ENCODE measurements around the gene MAST3. TPM values are rescaled to one million over a fixed set of nuclear protein-coding genes. Genes with fewer than 3 reads are reported as not detected.

The MAST3 gene
- total and polyA plus RNA-seq, 2 of the 8 experiments (the other 6 are each of a cell fraction or from before 2014, with no cell fraction given) = 3.4 to 9.0 TPM

GRCh38 chr19:18190278-18190677 lies 92.7 kb downstream of the MAST3 start:
- CTCF ChIA-PET (ENCODE audit: partially characterized antibody) = interaction anchor here (0.9 to 2.0 kb wide), 3 partner anchors 42 to 89 kb away, joined by 4 to 9 read pairs (median 4); no protein-coding TSS in a partner anchor
- H2AK5ac ChIP-seq (ENCODE audit: low read depth, low read length) = no peak overlapping the region
- WGBS, 2 experiments (ENCODE audit: extremely low coverage in 1 of 2, insufficient coverage in 1 of 2, insufficient read length in 1 of 2, insufficient replicate concordance in 2 of 2, low coverage in 1 of 2, low lambda C conversion rate in 2 of 2, missing lambda C conversion rate in 1 of 2) = 90% methylated on average over 4 of the region's 4 CpGs; no CpG with 5 or more reads in 1 of the 2 experiments
- H4K20me1 ChIP-seq (replicated peaks in 1 of 2; ENCODE audit: control insufficient read depth in 1 of 2, insufficient read depth in 2 of 2, low read length in 2 of 2) = peaks cover 3 to 12% of the 10 kb centered on the region in 2 experiments
- peaks cover 10% of the 10 kb centered on the region for H3K23me2 ChIP-seq (ENCODE audit: low read depth, low read length)
- H3K4me3 ChIP-seq (ENCODE audit: extremely low read depth in 1 of 4, insufficient read depth in 2 of 4, low read depth in 3 of 4, low read length in 4 of 4) = no peak overlapping the region
- peaks cover 6% of the 10 kb centered on the region; the same call in 1 of the 2 replicates for H3K79me1 ChIP-seq (ENCODE audit: low read depth, low read length)
- H2BK5ac ChIP-seq (ENCODE audit: low read depth, low read length) = no peak overlapping the region
- H3K18ac ChIP-seq (ENCODE audit: extremely low read depth, low read length) = no peak overlapping the region
- H2AFZ ChIP-seq (ENCODE audit: low read length) = no peak overlapping the region
- H3K9me3 ChIP-seq (ENCODE audit: insufficient read depth in 2 of 2, low read depth in 1 of 2, low read length in 1 of 2) = no peaks in the 10 kb centered on the region
- no peak overlapping the region for H3K4ac ChIP-seq (replicated peaks; ENCODE audit: insufficient read length, low read depth, low read length)
- POLR2A ChIA-PET (ENCODE audit: partially characterized antibody) = interaction anchor here (0.7 to 1.5 kb wide), 2 partner anchors 80 to 1040 kb away, joined by 3 to 4 read pairs; no protein-coding TSS in a partner anchor
- H2BK12ac ChIP-seq (ENCODE audit: low read depth, low read length) = no peak overlapping the region
- H2BK120ac ChIP-seq (replicated peaks; ENCODE audit: low read depth, low read length) = no peak overlapping the region
- no peak overlapping the region for H3K23ac ChIP-seq (ENCODE audit: insufficient read length)
- H4K5ac ChIP-seq (ENCODE audit: insufficient read length, low read depth, low read length) = no peak overlapping the region
- H3K9ac ChIP-seq (replicated peaks in 1 of 4; ENCODE audit: extremely low read depth in 1 of 4, low read depth in 3 of 4, low read length in 3 of 4) = no peak overlapping the region
- peaks cover 6 to 14% (median 10%) of the 10 kb centered on the region in 4 experiments for H3K4me1 ChIP-seq (replicated peaks in 1 of 4; ENCODE audit: control insufficient read depth in 3 of 4, insufficient read depth in 4 of 4, low read length in 3 of 4)
- no peak overlapping the region for H3K4me2 ChIP-seq (ENCODE audit: insufficient read depth in 1 of 2, low read depth in 2 of 2, low read length in 2 of 2)
- no peak overlapping the region for H3K27ac ChIP-seq (ENCODE audit: low read depth, low read length)
- H3K36me3 ChIP-seq (ENCODE audit: control insufficient read depth in 2 of 4, insufficient read depth in 4 of 4, low read length in 3 of 4) = no peaks in the 10 kb centered on the region
- H4K8ac ChIP-seq (ENCODE audit: extremely low read depth, insufficient read depth, low read length) = no peak overlapping the region; the same call in 1 of the 2 replicates
- no peak overlapping the region for H2BK15ac ChIP-seq (ENCODE audit: low read length)
- no peaks in the 10 kb centered on the region for H3K27me3 ChIP-seq (replicated peaks in 1 of 4; ENCODE audit: control insufficient read depth in 3 of 4, extremely low read depth in 1 of 4, insufficient read depth in 3 of 4, low read length in 3 of 4)
- no peak overlapping the region for H3K14ac ChIP-seq (ENCODE audit: insufficient read length)
- H3K56ac ChIP-seq (replicated peaks; ENCODE audit: insufficient read length, low read depth, low read length) = no peak overlapping the region
- no peak overlapping the region for H2BK20ac ChIP-seq (ENCODE audit: low read length)
- TF ChIP-seq USF2 (IDR thresholded peaks at IDR 0.05; ENCODE audit: low read length) (no peak), KDM5A (IDR thresholded peaks at IDR 0.05; ENCODE audit: low read length) (no peak), E2F6 (IDR thresholded peaks at IDR 0.05) (no peak), CREB1 (IDR thresholded peaks at IDR 0.05) (no peak), SP4 (IDR thresholded peaks at IDR 0.05; ENCODE audit: low read length) (no peak), POU5F1 (IDR thresholded peaks at IDR 0.05; ENCODE audit: low read depth, low read length) (no peak), ATF2 (IDR thresholded peaks at IDR 0.05; ENCODE audit: low read length) (no peak)
- FAIRE-seq (no peak), DNase-seq (ENCODE audit: low read depth in 1 of 2, low spot score in 2 of 2) (no peak)
- no peak overlapping the region for H4K91ac ChIP-seq (replicated peaks; ENCODE audit: insufficient read length, low read length)
- H3K79me2 ChIP-seq (ENCODE audit: control insufficient read depth in 1 of 2, insufficient read depth in 2 of 2, low read length in 2 of 2) = peaks cover 0 to 4% of the 10 kb centered on the region in 2 experiments; a peak in 1 of 4 replicates

All from H1 (cell line).